HUES6 (cell line): Measurements from ENCODE around the gene PTGES3.
"Not testable (repeated sequence)": the region's sequence is repeated elsewhere in the genome, so short reads cannot be mapped to it uniquely, and the experiment has no call there.

Source experiments
- H3K27ac ChIP-seq: 2 replicates; pipeline ENCODE4 v1.7.0; 2013; ENCODE audit warnings: low read depth, mild to moderate bottlenecking, low read length, inconsistent platforms
- H3K27me3 ChIP-seq: 2 replicates; pipeline ENCODE4 v1.6.1; 2013; ENCODE audit warnings: low read length; ENCODE audit not compliant: control insufficient read depth, insufficient read depth
- H3K36me3 ChIP-seq: 2 replicates; pipeline ENCODE4 v1.6.1; 2013; ENCODE audit warnings: low read length; ENCODE audit not compliant: control insufficient read depth, insufficient read depth
- H3K4me1 ChIP-seq: 2 replicates; pipeline ENCODE4 v1.6.1; 2013; ENCODE audit warnings: low read length; ENCODE audit not compliant: control insufficient read depth, insufficient read depth
- H3K4me3 ChIP-seq: 2 replicates; pipeline ENCODE4 v1.5.1; 2013; ENCODE audit warnings: low read depth, low read length
- H3K9ac ChIP-seq: one replicate; pipeline ENCODE4 v1.6.1; 2013; ENCODE audit warnings: mild to moderate bottlenecking, low read length
- H3K9me3 ChIP-seq: 2 replicates; pipeline ENCODE4 v1.6.1; 2013; ENCODE audit warnings: low read depth, low read length; ENCODE audit not compliant: control insufficient read depth, insufficient read depth

PTGES3 gene

DNA sequence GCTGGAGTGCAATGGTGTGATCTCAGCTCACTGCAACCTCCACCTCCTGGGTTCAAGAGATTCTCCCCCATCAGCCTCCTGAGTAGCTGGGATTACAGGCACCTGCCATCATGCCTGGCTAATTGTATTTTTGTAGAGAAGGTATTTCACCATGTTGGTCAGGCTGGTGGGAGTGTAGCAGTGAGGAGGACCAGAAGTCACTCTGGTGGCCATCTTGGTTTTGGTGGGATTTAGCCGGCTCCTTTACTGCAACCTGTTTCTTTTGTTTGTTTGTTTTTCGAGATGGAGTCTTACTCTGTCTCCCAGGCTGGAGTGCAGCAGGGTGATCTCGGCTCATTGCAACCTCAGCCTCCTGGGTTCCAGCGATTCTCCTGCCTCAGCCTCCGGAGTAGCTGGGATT, 16.4 kb upstream of the PTGES3 start:
- not testable (repeated sequence) for H3K27ac ChIP-seq, H3K4me3 ChIP-seq, H3K36me3 ChIP-seq, H3K9ac ChIP-seq, H3K9me3 ChIP-seq, H3K4me1 ChIP-seq, H3K27me3 ChIP-seq

DNA sequence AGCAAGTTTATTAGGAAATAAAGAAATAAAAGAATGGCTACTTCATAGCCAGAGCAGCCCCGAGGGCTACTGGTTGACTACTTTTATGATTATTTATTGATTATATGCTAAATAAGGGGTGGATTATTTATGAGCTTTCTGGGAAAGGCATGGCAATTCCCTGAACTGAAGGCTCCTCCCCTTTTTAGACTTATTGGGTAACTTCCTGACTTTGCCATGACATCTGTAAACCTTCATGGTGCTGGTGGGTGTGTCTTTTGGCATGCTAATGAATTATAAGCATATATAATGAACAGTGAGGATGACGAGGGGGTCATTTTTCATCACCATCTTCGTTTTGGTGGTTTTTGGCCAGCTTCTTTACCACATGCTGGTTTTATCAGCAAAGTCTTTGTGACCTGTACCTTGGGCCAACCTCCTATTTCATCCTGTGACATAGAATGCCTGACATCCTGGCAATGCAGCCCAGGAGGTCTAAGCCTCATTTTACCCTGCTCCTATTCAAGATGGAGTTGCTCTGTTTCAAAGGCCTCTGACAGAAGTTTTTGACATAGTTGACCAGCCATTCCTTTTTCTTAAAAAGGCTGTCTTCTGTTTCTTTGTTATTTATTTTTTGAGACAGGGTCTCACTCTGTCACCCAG, 11.1 kb upstream of the PTGES3 start:
- Histone ChIP-seq H3K9ac (no peak overlapping the region), H3K27ac (no peak overlapping the region)

GRCh38 chr12:56695327-56696101, 7.4 kb upstream of the PTGES3 start:
- Histone ChIP-seq H3K27ac (no peak overlapping the region), H3K4me1 (peaks cover 14% of the 10 kb centered on the region), H3K27me3 (no peaks in the 10 kb centered on the region), H3K36me3 (no peaks in the 10 kb centered on the region), H3K9me3 (no peaks in the 10 kb centered on the region), H3K9ac (no peak overlapping the region), H3K4me3 (no peak overlapping the region)

More for the DNA sequence above, 11.1 kb upstream of the PTGES3 start:
- no peak overlapping the region for H3K4me3 ChIP-seq
- H3K27me3 ChIP-seq = no peaks in the 10 kb centered on the region
- no peaks in the 10 kb centered on the region for H3K9me3 ChIP-seq
- no peaks in the 10 kb centered on the region for H3K36me3 ChIP-seq
- peaks cover 17% of the 10 kb centered on the region for H3K4me1 ChIP-seq

GRCh38 chr12:56694161-56694560, 6.1 kb upstream of the PTGES3 start:
- no peaks in the 10 kb centered on the region for H3K9me3 ChIP-seq
- H3K4me1 ChIP-seq = peaks cover 12% of the 10 kb centered on the region
- H3K9ac ChIP-seq = no peak overlapping the region
- H3K36me3 ChIP-seq = no peaks in the 10 kb centered on the region
- no peak overlapping the region for H3K27ac ChIP-seq
- no peak overlapping the region for H3K4me3 ChIP-seq
- H3K27me3 ChIP-seq = no peaks in the 10 kb centered on the region

GRCh38 chr12:56688846-56689109, 694 bp upstream of the PTGES3 start:
- Histone ChIP-seq H3K27me3 (no peaks in the 10 kb centered on the region), H3K4me3 (peak overlapping the region; percentile 87), H3K9ac (peak overlapping the region; percentile 90), H3K36me3 (peaks cover 29% of the 10 kb centered on the region), H3K4me1 (0 out of 2 replicates have a peak, but pooled peaks cover 3% of the 10 kb centered on the region), H3K9me3 (no peaks in the 10 kb centered on the region), H3K27ac (peak overlapping the region; percentile 83)

- Histone ChIP-seq H3K36me3 (peaks cover 34% of the 10 kb centered on the region), H3K4me1 (0 out of 2 replicates have a peak, but pooled peaks cover 3% of the 10 kb centered on the region), H3K27me3 (no peaks in the 10 kb centered on the region), H3K9me3 (no peaks in the 10 kb centered on the region), H3K27ac (peak overlapping the region; percentile 96), H3K9ac (peak overlapping the region; percentile 100), H3K4me3 (peak overlapping the region; percentile 87)
Measured at GRCh38 chr12:56687223-56688128, 608 bp downstream of the PTGES3 start.

DNA sequence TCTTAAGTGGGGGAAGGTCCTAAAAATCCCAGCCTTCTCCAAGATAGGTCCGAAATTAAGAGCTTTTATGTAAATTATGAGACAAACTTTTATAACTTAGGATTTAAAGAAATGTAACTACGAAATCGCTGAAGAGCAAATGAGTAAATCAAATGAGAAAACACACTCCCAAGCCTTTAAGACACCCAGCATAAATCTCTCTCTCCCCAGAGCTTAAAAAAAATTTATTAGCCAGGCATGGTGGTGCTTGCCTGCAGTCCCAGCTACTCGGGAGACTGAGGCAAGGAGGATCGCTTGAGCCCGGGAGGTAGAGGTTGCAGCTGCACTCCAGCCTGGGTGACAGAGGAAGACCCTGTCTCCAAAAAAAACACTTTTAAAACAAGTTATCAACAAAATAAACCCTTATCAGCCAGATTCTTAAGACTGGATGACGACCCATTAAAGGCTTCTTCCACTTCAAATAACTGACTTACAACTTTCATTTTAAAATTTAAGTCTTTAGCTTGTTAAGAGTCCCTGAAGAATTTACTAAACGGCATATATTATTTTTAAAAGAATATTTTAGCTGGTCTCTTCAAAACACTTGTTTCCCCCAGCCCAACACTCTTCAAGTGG, 3.2 kb downstream of the PTGES3 start:
- peak overlapping the region; percentile 47 for H3K4me3 ChIP-seq
- no peak overlapping the region for H3K27ac ChIP-seq
- H3K27me3 ChIP-seq = no peaks in the 10 kb centered on the region
- no peaks in the 10 kb centered on the region for H3K9me3 ChIP-seq
- H3K36me3 ChIP-seq = peaks cover 56% of the 10 kb centered on the region
- H3K9ac ChIP-seq = no peak overlapping the region
- 0 out of 2 replicates have a peak, but pooled peaks cover 3% of the 10 kb centered on the region for H3K4me1 ChIP-seq

- no peaks in the 10 kb centered on the region for H3K9me3 ChIP-seq
- H3K4me3 ChIP-seq = no peak overlapping the region
- no peak overlapping the region for H3K9ac ChIP-seq
- no peaks in the 10 kb centered on the region for H3K27me3 ChIP-seq
- H3K4me1 ChIP-seq = 0 out of 2 replicates have a peak, but pooled peaks cover 3% of the 10 kb centered on the region
- H3K27ac ChIP-seq = no peak overlapping the region
- peaks cover 62% of the 10 kb centered on the region for H3K36me3 ChIP-seq
Measured at GRCh38 chr12:56682323-56682722, 5.8 kb downstream of the PTGES3 start.

DNA sequence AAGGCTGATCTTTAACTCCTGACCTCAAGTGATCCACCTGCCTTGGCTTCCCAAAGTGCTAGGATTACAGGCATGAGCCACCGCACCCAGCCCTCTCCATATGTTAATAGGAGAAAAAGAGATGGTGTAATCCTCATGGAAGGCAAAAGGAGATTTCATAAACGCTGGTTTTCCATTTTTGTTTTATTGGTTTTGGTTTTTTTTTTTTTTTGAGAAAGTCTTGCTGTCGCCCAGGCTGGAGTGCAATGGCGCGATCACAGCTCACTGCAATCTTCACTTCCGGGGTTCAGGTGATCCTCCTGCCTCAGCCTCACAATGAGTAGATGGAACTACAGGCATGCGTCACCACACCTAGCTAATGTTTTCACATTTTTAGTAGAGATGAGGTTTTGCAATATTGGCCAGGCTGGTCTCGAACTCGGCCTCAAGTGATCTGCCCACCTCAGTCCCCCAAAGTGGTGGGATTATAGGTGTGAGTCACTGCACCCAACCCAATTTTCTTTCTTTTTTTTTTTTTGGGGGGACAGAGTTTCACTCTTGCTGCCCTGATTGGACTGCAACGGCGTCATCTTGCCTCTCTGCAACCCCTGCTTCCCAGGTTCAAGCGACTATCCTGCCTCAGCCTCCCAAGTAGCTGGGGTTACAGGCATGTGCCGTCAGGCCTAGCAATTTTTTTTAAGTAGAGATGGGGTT, 8.1 kb downstream of the PTGES3 start:
- Histone ChIP-seq H3K9ac (no peak overlapping the region), H3K36me3 (peaks cover 55% of the 10 kb centered on the region), H3K27me3 (no peaks in the 10 kb centered on the region), H3K9me3 (no peaks in the 10 kb centered on the region), H3K27ac (no peak overlapping the region), H3K4me3 (no peak overlapping the region), H3K4me1 (0 out of 2 replicates have a peak, but pooled peaks cover 3% of the 10 kb centered on the region)

DNA sequence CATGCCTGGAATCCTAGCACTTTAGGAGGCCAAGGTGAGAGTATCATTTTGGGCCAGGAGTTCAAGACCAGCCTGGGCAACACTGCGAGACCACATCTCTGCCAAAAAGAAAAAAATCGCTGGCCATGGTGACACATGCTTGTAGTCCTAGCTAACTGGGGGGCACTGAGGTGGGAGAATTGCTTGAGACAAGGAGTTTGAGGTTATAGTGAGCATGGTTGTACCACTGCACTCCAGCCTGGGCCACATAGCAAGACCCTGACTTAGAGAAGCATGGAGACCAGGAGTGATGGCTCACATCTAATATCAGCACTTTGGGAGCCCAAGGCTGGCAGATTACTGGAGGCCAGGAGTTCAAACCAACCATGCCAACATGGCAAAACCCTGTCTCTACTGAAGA, 9.2 kb downstream of the PTGES3 start:
- Histone ChIP-seq H3K9ac (no peak overlapping the region), H3K4me1 (0 out of 2 replicates have a peak, but pooled peaks cover 3% of the 10 kb centered on the region), H3K36me3 (peaks cover 47% of the 10 kb centered on the region), H3K9me3 (no peaks in the 10 kb centered on the region), H3K27ac (no peak overlapping the region), H3K4me3 (no peak overlapping the region), H3K27me3 (no peaks in the 10 kb centered on the region)
